HG03135 (cell line): ENCODE measurements around the gene DNAH14.

ENCODE experiments used
- ATAC-seq: cut with Tn5 transposase; IDR thresholded peaks from one replicate; pipeline ENCODE4 v1.9.1; 2021; ENCODE audit warnings: mild to moderate bottlenecking, moderate library complexity; ENCODE audit not compliant: unreplicated experiment

DNAH14 gene

GRCh38 chr1:225424562-225425200 is 495.2 kb downstream of the DNAH14 start:
- ATAC-seq, result no peak

GRCh38 chr1:225425201-225425786 is 495.8 kb downstream of the DNAH14 start:
- ATAC-seq, result no peak

- ATAC-seq, result no peak
Measured at GRCh38 chr1:225426395-225427234, 497.1 kb downstream of the DNAH14 start.

GRCh38 chr1:225427235-225428067 is 498.0 kb downstream of the DNAH14 start, which contains the start of gene LBR:
Gene LBR (minus strand): TSS chr1:225428038. CDS start chr1:225424075, 3,963 bp downstream.
- ATAC-seq, result peak; percentile 34

GRCh38 chr1:225428068-225428880 is 498.8 kb downstream of the DNAH14 start:
- peak; percentile 89 for ATAC-seq

GRCh38 chr1:225428881-225429455 is 499.5 kb downstream of the DNAH14 start:
- ATAC-seq, result no peak

GRCh38 chr1:225430301-225430700 is 500.8 kb downstream of the DNAH14 start:
- ATAC-seq, result no peak

GRCh38 chr1:225431081-225431863 is 501.8 kb downstream of the DNAH14 start:
- no peak for ATAC-seq

- no peak for ATAC-seq
Measured at GRCh38 chr1:225434046-225434445, 504.6 kb downstream of the DNAH14 start.

GRCh38 chr1:225435076-225435475 is 505.6 kb downstream of the DNAH14 start:
- no peak for ATAC-seq

GRCh38 chr1:225435487-225435886 is 506.0 kb downstream of the DNAH14 start:
- peak; percentile 12 for ATAC-seq

- peak; percentile 72 for ATAC-seq
Measured at GRCh38 chr1:225435957-225436392, 506.5 kb downstream of the DNAH14 start.

- no peak for ATAC-seq
Measured at GRCh38 chr1:225437710-225438437, 508.4 kb downstream of the DNAH14 start.

GRCh38 chr1:225440380-225441221 is 511.1 kb downstream of the DNAH14 start:
- no peak for ATAC-seq

GRCh38 chr1:225441314-225442122 is 512.0 kb downstream of the DNAH14 start:
- ATAC-seq, result peak; percentile 35

- no peak for ATAC-seq
Measured at GRCh38 chr1:225442123-225442505, 512.6 kb downstream of the DNAH14 start.
